ENCODE measurements around the gene WDR45B.

Gene WDR45B

DNA sequence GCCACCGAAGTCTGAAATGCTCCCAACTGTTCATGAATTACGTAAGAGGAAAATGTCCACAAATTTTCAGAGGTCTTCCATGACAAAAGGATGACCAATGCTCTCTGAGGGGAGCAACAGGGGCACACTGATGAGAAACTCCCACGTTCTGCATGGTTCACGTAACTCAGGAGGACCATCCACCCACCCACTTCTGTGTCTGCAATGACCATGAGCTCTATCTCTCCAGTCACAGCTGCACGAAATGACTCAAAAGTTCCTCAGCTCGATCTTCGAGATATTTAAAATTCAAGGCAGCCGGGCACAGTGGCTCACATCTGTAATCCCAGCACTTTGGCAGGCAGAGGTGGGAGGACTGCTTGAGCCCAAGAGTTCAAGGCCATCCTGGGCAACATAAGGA lies 15.8 kb downstream of the WDR45B start:
- TF ChIP-seq ZFP30 (CRISPR knock-in tag; IDR thresholded peaks at IDR 0.05), result no peak
- no peak for TF ChIP-seq ESRRG (CRISPR knock-in tag; IDR thresholded peaks at IDR 0.05)
- TF ChIP-seq, protein P1, sequence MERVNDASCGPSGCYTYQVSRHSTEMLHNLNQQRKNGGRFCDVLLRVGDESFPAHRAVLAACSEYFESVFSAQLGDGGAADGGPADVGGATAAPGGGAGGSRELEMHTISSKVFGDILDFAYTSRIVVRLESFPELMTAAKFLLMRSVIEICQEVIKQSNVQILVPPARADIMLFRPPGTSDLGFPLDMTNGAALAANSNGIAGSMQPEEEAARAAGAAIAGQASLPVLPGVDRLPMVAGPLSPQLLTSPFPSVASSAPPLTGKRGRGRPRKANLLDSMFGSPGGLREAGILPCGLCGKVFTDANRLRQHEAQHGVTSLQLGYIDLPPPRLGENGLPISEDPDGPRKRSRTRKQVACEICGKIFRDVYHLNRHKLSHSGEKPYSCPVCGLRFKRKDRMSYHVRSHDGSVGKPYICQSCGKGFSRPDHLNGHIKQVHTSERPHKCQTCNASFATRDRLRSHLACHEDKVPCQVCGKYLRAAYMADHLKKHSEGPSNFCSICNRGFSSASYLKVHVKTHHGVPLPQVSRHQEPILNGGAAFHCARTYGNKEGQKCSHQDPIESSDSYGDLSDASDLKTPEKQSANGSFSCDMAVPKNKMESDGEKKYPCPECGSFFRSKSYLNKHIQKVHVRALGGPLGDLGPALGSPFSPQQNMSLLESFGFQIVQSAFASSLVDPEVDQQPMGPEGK (CRISPR knock-in tag; IDR thresholded peaks at IDR 0.05; ENCODE audit: borderline replicate concordance), result no peak
- TF ChIP-seq GLIS3 (CRISPR knock-in tag; IDR thresholded peaks at IDR 0.05), result no peak
- TF ChIP-seq, protein P2, sequence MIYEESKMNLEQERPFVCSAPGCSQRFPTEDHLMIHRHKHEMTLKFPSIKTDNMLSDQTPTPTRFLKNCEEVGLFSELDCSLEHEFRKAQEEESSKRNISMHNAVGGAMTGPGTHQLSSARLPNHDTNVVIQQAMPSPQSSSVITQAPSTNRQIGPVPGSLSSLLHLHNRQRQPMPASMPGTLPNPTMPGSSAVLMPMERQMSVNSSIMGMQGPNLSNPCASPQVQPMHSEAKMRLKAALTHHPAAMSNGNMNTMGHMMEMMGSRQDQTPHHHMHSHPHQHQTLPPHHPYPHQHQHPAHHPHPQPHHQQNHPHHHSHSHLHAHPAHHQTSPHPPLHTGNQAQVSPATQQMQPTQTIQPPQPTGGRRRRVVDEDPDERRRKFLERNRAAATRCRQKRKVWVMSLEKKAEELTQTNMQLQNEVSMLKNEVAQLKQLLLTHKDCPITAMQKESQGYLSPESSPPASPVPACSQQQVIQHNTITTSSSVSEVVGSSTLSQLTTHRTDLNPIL (CRISPR knock-in tag; IDR thresholded peaks at IDR 0.05; ENCODE audit: low read depth), result no peak
- TF ChIP-seq, protein P3, sequence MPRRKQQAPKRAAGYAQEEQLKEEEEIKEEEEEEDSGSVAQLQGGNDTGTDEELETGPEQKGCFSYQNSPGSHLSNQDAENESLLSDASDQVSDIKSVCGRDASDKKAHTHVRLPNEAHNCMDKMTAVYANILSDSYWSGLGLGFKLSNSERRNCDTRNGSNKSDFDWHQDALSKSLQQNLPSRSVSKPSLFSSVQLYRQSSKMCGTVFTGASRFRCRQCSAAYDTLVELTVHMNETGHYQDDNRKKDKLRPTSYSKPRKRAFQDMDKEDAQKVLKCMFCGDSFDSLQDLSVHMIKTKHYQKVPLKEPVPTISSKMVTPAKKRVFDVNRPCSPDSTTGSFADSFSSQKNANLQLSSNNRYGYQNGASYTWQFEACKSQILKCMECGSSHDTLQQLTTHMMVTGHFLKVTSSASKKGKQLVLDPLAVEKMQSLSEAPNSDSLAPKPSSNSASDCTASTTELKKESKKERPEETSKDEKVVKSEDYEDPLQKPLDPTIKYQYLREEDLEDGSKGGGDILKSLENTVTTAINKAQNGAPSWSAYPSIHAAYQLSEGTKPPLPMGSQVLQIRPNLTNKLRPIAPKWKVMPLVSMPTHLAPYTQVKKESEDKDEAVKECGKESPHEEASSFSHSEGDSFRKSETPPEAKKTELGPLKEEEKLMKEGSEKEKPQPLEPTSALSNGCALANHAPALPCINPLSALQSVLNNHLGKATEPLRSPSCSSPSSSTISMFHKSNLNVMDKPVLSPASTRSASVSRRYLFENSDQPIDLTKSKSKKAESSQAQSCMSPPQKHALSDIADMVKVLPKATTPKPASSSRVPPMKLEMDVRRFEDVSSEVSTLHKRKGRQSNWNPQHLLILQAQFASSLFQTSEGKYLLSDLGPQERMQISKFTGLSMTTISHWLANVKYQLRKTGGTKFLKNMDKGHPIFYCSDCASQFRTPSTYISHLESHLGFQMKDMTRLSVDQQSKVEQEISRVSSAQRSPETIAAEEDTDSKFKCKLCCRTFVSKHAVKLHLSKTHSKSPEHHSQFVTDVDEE (CRISPR knock-in tag; IDR thresholded peaks at IDR 0.05), result no peak
- no peak for TF ChIP-seq TCF4 (CRISPR knock-in tag; IDR thresholded peaks at IDR 0.05; ENCODE audit: borderline replicate concordance)
- TF ChIP-seq ZNF8 (CRISPR knock-in tag; IDR thresholded peaks at IDR 0.05), result no peak
- TF ChIP-seq, protein P4, sequence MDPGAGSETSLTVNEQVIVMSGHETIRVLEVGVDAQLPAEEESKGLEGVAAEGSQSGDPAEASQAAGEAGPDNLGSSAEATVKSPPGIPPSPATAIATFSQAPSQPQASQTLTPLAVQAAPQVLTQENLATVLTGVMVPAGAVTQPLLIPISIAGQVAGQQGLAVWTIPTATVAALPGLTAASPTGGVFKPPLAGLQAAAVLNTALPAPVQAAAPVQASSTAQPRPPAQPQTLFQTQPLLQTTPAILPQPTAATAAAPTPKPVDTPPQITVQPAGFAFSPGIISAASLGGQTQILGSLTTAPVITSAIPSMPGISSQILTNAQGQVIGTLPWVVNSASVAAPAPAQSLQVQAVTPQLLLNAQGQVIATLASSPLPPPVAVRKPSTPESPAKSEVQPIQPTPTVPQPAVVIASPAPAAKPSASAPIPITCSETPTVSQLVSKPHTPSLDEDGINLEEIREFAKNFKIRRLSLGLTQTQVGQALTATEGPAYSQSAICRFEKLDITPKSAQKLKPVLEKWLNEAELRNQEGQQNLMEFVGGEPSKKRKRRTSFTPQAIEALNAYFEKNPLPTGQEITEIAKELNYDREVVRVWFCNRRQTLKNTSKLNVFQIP (CRISPR knock-in tag; IDR thresholded peaks at IDR 0.05; ENCODE audit: borderline replicate concordance, low read depth), result no peak
- no peak for TF ChIP-seq ISL1 (CRISPR knock-in tag; IDR thresholded peaks at IDR 0.05)
- no peak for TF ChIP-seq ZNF70 (CRISPR knock-in tag; IDR thresholded peaks at IDR 0.05)
- TF ChIP-seq ARNTL (CRISPR knock-in tag; IDR thresholded peaks at IDR 0.05; ENCODE audit: borderline replicate concordance, low read depth), result no peak
- TF ChIP-seq ZNF565 (CRISPR knock-in tag; conservative IDR thresholded peaks at IDR 0.05; ENCODE audit: low read depth), result no peak
- no peak for ATAC-seq

DNA sequence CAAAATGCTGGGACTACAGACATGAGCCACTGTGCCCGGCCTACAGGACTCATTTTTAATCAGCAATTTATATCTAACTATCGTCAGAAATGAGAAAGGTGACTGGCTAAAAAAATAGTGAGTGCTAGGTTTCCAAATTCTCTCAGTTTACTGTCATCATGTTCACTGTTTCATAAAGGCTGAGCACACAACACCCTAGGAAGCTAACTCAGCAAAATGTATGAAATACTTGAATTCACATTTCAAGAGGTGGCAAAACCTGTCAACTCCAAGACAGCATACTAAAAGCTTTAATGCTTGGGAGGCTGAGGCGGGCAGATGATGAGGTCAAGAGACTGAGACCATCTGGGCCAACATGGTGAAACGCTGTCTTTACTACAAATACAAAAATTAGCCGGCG lies 16.7 kb downstream of the WDR45B start:
- TF ChIP-seq, protein P1 (CRISPR knock-in tag; IDR thresholded peaks at IDR 0.05; ENCODE audit: borderline replicate concordance), result no peak
- TF ChIP-seq, protein P2 (CRISPR knock-in tag; IDR thresholded peaks at IDR 0.05; ENCODE audit: low read depth), result no peak
- TF ChIP-seq, protein P5, sequence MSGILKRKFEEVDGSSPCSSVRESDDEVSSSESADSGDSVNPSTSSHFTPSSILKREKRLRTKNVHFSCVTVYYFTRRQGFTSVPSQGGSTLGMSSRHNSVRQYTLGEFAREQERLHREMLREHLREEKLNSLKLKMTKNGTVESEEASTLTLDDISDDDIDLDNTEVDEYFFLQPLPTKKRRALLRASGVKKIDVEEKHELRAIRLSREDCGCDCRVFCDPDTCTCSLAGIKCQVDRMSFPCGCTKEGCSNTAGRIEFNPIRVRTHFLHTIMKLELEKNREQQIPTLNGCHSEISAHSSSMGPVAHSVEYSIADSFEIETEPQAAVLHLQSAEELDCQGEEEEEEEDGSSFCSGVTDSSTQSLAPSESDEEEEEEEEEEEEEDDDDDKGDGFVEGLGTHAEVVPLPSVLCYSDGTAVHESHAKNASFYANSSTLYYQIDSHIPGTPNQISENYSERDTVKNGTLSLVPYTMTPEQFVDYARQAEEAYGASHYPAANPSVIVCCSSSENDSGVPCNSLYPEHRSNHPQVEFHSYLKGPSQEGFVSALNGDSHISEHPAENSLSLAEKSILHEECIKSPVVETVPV (CRISPR knock-in tag; IDR thresholded peaks at IDR 0.05), result no peak
- no peak for TF ChIP-seq GLIS3 (CRISPR knock-in tag; IDR thresholded peaks at IDR 0.05)
- no peak for TF ChIP-seq ISL1 (CRISPR knock-in tag; IDR thresholded peaks at IDR 0.05)
- no peak for TF ChIP-seq ARNTL (CRISPR knock-in tag; IDR thresholded peaks at IDR 0.05; ENCODE audit: borderline replicate concordance, low read depth)
- TF ChIP-seq ESRRG (CRISPR knock-in tag; IDR thresholded peaks at IDR 0.05), result no peak
- no peak for TF ChIP-seq ZNF8 (CRISPR knock-in tag; IDR thresholded peaks at IDR 0.05)
- TF ChIP-seq, protein P4 (CRISPR knock-in tag; IDR thresholded peaks at IDR 0.05; ENCODE audit: borderline replicate concordance, low read depth), result no peak
- TF ChIP-seq TCF4 (CRISPR knock-in tag; IDR thresholded peaks at IDR 0.05; ENCODE audit: borderline replicate concordance), result no peak
- no peak for TF ChIP-seq RARB (CRISPR knock-in tag; IDR thresholded peaks at IDR 0.05)
- no peak for ATAC-seq
